Hepatocyte (in vitro differentiated cells): ENCODE data around the gene ITGB8.

Source experiments
- CTCF ChIP-seq: fragments of 200-600 bp; sonication (generic); IDR thresholded peaks from 2 replicates; pipeline ENCODE4 v1.5.1; 2016; ENCODE audit warnings: antibody characterized with exemption, mild to moderate bottlenecking; ENCODE audit not compliant: poor library complexity
- EZH2 ChIP-seq: fragments of 200-600 bp; sonication (generic); IDR thresholded peaks from 2 replicates; pipeline ENCODE4 v1.6.1; 2016; ENCODE audit warnings: antibody characterized with exemption, mild to moderate bottlenecking, borderline replicate concordance

- TF ChIP-seq CTCF: no peak
- no peak for TF ChIP-seq EZH2
These were observed 119.8 kb downstream of the ITGB8 start for GRCh38 chr7:20450536-20450935.
